H1 (cell line): ENCODE measurements around the gene PDZK1IP1. TPM values are rescaled to one million over a fixed set of nuclear protein-coding genes. Genes with fewer than 3 reads are reported as not detected.

Experiments used
- CTCF ChIA-PET: fragments of 300-600 bp; sonication (Branson Sonifier 250); formaldehyde crosslinking; loops from one replicate; lab custom pipeline; 2021; ENCODE audit not compliant: partially characterized antibody; lab: Charles Lee
- POLR2A ChIA-PET: fragments of 300-600 bp; sonication (Branson Sonifier 250); formaldehyde crosslinking; loops from one replicate; lab custom pipeline; 2021; ENCODE audit warnings: inconsistent platforms; ENCODE audit not compliant: partially characterized antibody; lab: Charles Lee
- DNase-seq, 2 experiments: peaks; one replicate each; pipeline versions ENCODE4 v3.0.0 to v3.0.0-alpha.2; 2010 to 2022; ENCODE audit warnings: low spot score in 2 of 2, low read depth in 1 of 2, mixed read lengths in 1 of 2
- FAIRE-seq: peaks from 2 replicates; lab custom pipeline; 2011; peaks lifted over from hg19 to GRCh38; lab: Jason Lieb, UNC
- H2AFZ ChIP-seq: 2 replicates; pipeline ENCODE4 v1.8.1; 2012; ENCODE audit warnings: low read length, inconsistent platforms
- H2AK5ac ChIP-seq: 2 replicates; pipeline ENCODE4 v1.6.1; 2013; ENCODE audit warnings: low read depth, low read length
- H2BK120ac ChIP-seq: replicated peaks from 2 replicates; pipeline ENCODE3; 2013; ENCODE audit warnings: low read depth, low read length, inconsistent platforms
- H2BK12ac ChIP-seq: 2 replicates; pipeline ENCODE4 v1.6.1; 2013; ENCODE audit warnings: low read depth, low read length
- H2BK15ac ChIP-seq: 2 replicates; pipeline ENCODE4 v1.6.1; 2013; ENCODE audit warnings: low read length
- H2BK20ac ChIP-seq: 2 replicates; pipeline ENCODE4 v1.6.1; 2013; ENCODE audit warnings: low read length
- H2BK5ac ChIP-seq: 2 replicates; pipeline ENCODE4 v1.6.1; 2013; ENCODE audit warnings: low read depth, low read length
- H3K14ac ChIP-seq: 2 replicates; pipeline ENCODE4 v1.6.1; 2013; ENCODE audit warnings: inconsistent platforms; ENCODE audit not compliant: insufficient read length
- H3K18ac ChIP-seq: 2 replicates; pipeline ENCODE4 v1.6.1; 2013; ENCODE audit warnings: low read length; ENCODE audit errors: extremely low read depth
- H3K23ac ChIP-seq: 2 replicates; pipeline ENCODE4 v1.6.1; 2013; ENCODE audit warnings: inconsistent platforms; ENCODE audit not compliant: insufficient read length
- H3K23me2 ChIP-seq: 2 replicates; pipeline ENCODE4 v1.6.1; 2013; ENCODE audit warnings: low read depth, low read length
- H3K27ac ChIP-seq: 2 replicates; pipeline ENCODE4 v1.6.1; 2011; ENCODE audit warnings: low read depth, low read length, inconsistent platforms
- H3K27me3 ChIP-seq, 4 experiments: replicated peaks in 1 of 4; 1 replicate in 1 of 4; 2 replicates in 3 of 4; pipeline versions ENCODE4 v1.6.1 to v1.8.1; 2011 to 2013; ENCODE audit warnings: low read length in 3 of 4, mild to moderate bottlenecking in 3 of 4, inconsistent platforms in 2 of 4, mixed read lengths in 2 of 4, moderate library complexity in 1 of 4; ENCODE audit not compliant: control insufficient read depth in 3 of 4, insufficient read depth in 3 of 4; ENCODE audit errors: extremely low read depth in 1 of 4
- H3K36me3 ChIP-seq, 4 experiments: 2 replicates each; pipeline versions ENCODE4 v1.6.1 to v1.8.1; 2011 to 2013; ENCODE audit warnings: mild to moderate bottlenecking in 4 of 4, low read length in 3 of 4, moderate library complexity in 2 of 4, control low read depth in 1 of 4, inconsistent platforms in 1 of 4; ENCODE audit not compliant: insufficient read depth in 4 of 4, control insufficient read depth in 2 of 4
- H3K4ac ChIP-seq: replicated peaks from 2 replicates; pipeline ENCODE3; 2013; ENCODE audit warnings: low read length, low read depth, mixed read lengths, inconsistent platforms; ENCODE audit not compliant: insufficient read length
- H3K4me1 ChIP-seq, 4 experiments: replicated peaks in 1 of 4; 1 replicate in 1 of 4; 2 replicates in 3 of 4; pipeline versions ENCODE4 v1.6.1 to v1.8.1; 2011 to 2013; ENCODE audit warnings: low read length in 3 of 4, inconsistent platforms in 2 of 4, mixed read lengths in 1 of 4; ENCODE audit not compliant: insufficient read depth in 4 of 4, control insufficient read depth in 3 of 4
- H3K4me2 ChIP-seq, 2 experiments: 2 replicates each; pipeline versions ENCODE4 v1.6.1 to v1.8.1; 2011 to 2013; ENCODE audit warnings: low read depth in 2 of 2, low read length in 2 of 2, control low read depth in 1 of 2, inconsistent platforms in 1 of 2, mild to moderate bottlenecking in 1 of 2; ENCODE audit not compliant: insufficient read depth in 1 of 2
- H3K4me3 ChIP-seq, 4 experiments: fragments of 200-600, 300-600 bp in 1 of 4; sonication (generic), shearing (Covaris generic), sonication (Bioruptor Twin) in 1 of 4; 2 replicates each; pipeline versions ENCODE4 v1.5.1 to v1.8.1; 2011 to 2016; ENCODE audit warnings: low read length in 4 of 4, low read depth in 3 of 4, control low read depth in 2 of 4, inconsistent platforms in 2 of 4, mild to moderate bottlenecking in 2 of 4, mixed read lengths in 1 of 4, moderate library complexity in 1 of 4; ENCODE audit not compliant: insufficient read depth in 2 of 4; ENCODE audit errors: extremely low read depth in 1 of 4
- H3K56ac ChIP-seq: replicated peaks from 2 replicates; pipeline ENCODE3; 2013; ENCODE audit warnings: low read depth, mild to moderate bottlenecking, mixed read lengths, low read length, inconsistent platforms; ENCODE audit not compliant: insufficient read length
- H3K79me1 ChIP-seq: 2 replicates; pipeline ENCODE4 v1.6.1; 2013; ENCODE audit warnings: low read depth, low read length, control low read depth
- H3K79me2 ChIP-seq, 2 experiments: 2 replicates each; pipeline versions ENCODE4 v1.6.1 to v1.8.1; 2012 to 2013; ENCODE audit warnings: low read length in 2 of 2, mild to moderate bottlenecking in 2 of 2, inconsistent platforms in 1 of 2; ENCODE audit not compliant: insufficient read depth in 2 of 2, control insufficient read depth in 1 of 2
- H3K9ac ChIP-seq, 4 experiments: replicated peaks in 1 of 4; 1 replicate in 1 of 4; 2 replicates in 3 of 4; pipeline versions ENCODE4 v1.6.1 to v1.8.1; 2011 to 2013; ENCODE audit warnings: low read depth in 3 of 4, low read length in 3 of 4, control low read depth in 2 of 4, mild to moderate bottlenecking in 2 of 4, moderate library complexity in 2 of 4, inconsistent platforms in 1 of 4; ENCODE audit errors: extremely low read depth in 1 of 4
- H3K9me3 ChIP-seq, 2 experiments: 2 replicates each; pipeline versions ENCODE4 v1.6.1 to v1.8.1; 2012 to 2013; ENCODE audit warnings: mild to moderate bottlenecking in 2 of 2, moderate library complexity in 2 of 2, control low read depth in 1 of 2, inconsistent platforms in 1 of 2, low read depth in 1 of 2, low read length in 1 of 2, mixed read lengths in 1 of 2; ENCODE audit not compliant: insufficient read depth in 2 of 2
- H4K20me1 ChIP-seq, 2 experiments: replicated peaks in 1 of 2; 2 replicates each; pipeline versions ENCODE3 to v1.8.1; 2011 to 2013; ENCODE audit warnings: inconsistent platforms in 2 of 2, low read length in 2 of 2, mild to moderate bottlenecking in 1 of 2; ENCODE audit not compliant: insufficient read depth in 2 of 2, control insufficient read depth in 1 of 2
- H4K5ac ChIP-seq: 2 replicates; pipeline ENCODE4 v1.6.1; 2013; ENCODE audit warnings: low read length, low read depth, mixed read lengths, inconsistent platforms; ENCODE audit not compliant: insufficient read length
- H4K8ac ChIP-seq: 2 replicates; pipeline ENCODE4 v1.8.0; 2013; ENCODE audit warnings: mild to moderate bottlenecking, moderate library complexity, low read length, inconsistent platforms; ENCODE audit not compliant: insufficient read depth; ENCODE audit errors: extremely low read depth
- H4K91ac ChIP-seq: replicated peaks from 2 replicates; pipeline ENCODE3; 2013; ENCODE audit warnings: low read length, mixed read lengths, inconsistent platforms; ENCODE audit not compliant: insufficient read length
- BACH1 ChIP-seq: IDR thresholded peaks from 2 replicates; pipeline ENCODE4 v1.6.1; 2012; ENCODE audit warnings: low read length, improper control_type of control experiment
- CBX8 ChIP-seq: fragments of 300-800, 300-1000 bp; sonication (generic); IDR thresholded peaks from 2 replicates; pipeline ENCODE4 v1.7.1; 2016; ENCODE audit warnings: low read depth, low read length, borderline replicate concordance
- CTCF ChIP-seq, 3 experiments: IDR thresholded peaks; 1 replicate in 2 of 3; 2 replicates in 1 of 3; pipeline versions ENCODE4 v1.5.1 to v1.6.1; 2011; ENCODE audit warnings: low read length in 3 of 3, mild to moderate bottlenecking in 3 of 3, inconsistent platforms in 2 of 3, low read depth in 1 of 3, moderate library complexity in 1 of 3; ENCODE audit not compliant: insufficient read depth in 1 of 3; ENCODE audit errors: control extremely low read depth in 1 of 3
- HDAC2 ChIP-seq, 2 experiments: fragments of 300-600 bp in 1 of 2; sonication (generic) in 1 of 2; IDR thresholded peaks; 2 replicates each; pipeline ENCODE4 v1.6.1; 2011 to 2012; ENCODE audit warnings: low read depth in 2 of 2, low read length in 2 of 2, mild to moderate bottlenecking in 2 of 2, moderate library complexity in 2 of 2, borderline replicate concordance in 1 of 2, inconsistent platforms in 1 of 2
- HDAC6 ChIP-seq: IDR thresholded peaks from one replicate; pipeline ENCODE4 v1.7.1; 2012; ENCODE audit warnings: low read depth, mild to moderate bottlenecking, inconsistent platforms, low read length, moderate library complexity
- PHF8 ChIP-seq: fragments of 200-600 bp; sonication (generic); conservative IDR thresholded peaks from 2 replicates; pipeline ENCODE4 v1.7.1; 2012; ENCODE audit warnings: low read depth, mild to moderate bottlenecking, inconsistent platforms, low read length, moderate library complexity
- POU5F1 ChIP-seq: IDR thresholded peaks from 2 replicates; pipeline ENCODE4 v1.6.1; 2011; ENCODE audit warnings: low read depth, mild to moderate bottlenecking, low read length, moderate library complexity
- RNF2 ChIP-seq: fragments of 200-900, 300-1000 bp; sonication (generic); IDR thresholded peaks from 2 replicates; pipeline ENCODE4 v1.7.1; 2016; ENCODE audit warnings: borderline replicate concordance, low read depth, mild to moderate bottlenecking, antibody characterized with exemption, low read length; ENCODE audit not compliant: poor library complexity, severe bottlenecking; ENCODE audit errors: missing control alignments
- SP2 ChIP-seq: IDR thresholded peaks from 2 replicates; pipeline ENCODE4 v1.6.1; 2012; ENCODE audit warnings: mild to moderate bottlenecking, low read length, inconsistent platforms
- TAF1 ChIP-seq: IDR thresholded peaks from 2 replicates; pipeline ENCODE4 v1.6.1; 2011; ENCODE audit warnings: mild to moderate bottlenecking, low read depth, low read length
- TAF7 ChIP-seq: optimal IDR thresholded peaks from 2 replicates; pipeline ENCODE3; 2011; ENCODE audit warnings: low read depth, mild to moderate bottlenecking, inconsistent platforms, low read length, moderate library complexity, borderline replicate concordance
- YY1 ChIP-seq: IDR thresholded peaks from 2 replicates; pipeline ENCODE4 v1.6.1; 2011; ENCODE audit warnings: low read depth, mild to moderate bottlenecking, low read length
- polyA plus RNA-seq, 7 experiments: library from polyadenylated mRNA; depleted of rRNA in 3 of 7; stranded (reverse) in 5 of 7; unstranded in 2 of 7; fragments of >200 nt in 5 of 7; fragments of 200-250 nt in 2 of 7; gene quantifications; 1 replicate in 5 of 7; 2 replicates in 1 of 7; 4 replicates in 1 of 7; pipeline versions ENCODE4 v1.2.1 to v1.2.3, GENCODE V29; 2011 to 2013; ENCODE audit warnings: missing spikeins in 2 of 7, mixed read lengths in 2 of 7
- total RNA-seq: library from RNA; stranded (reverse); fragmentation: NEBNext Ultra II Directional; extraction: Animal tissue kit (Norgen Biotek cat#: 25700); gene quantifications from 2 replicates; pipeline ENCODE4 v1.2.1, GENCODE V29; 2021

PDZK1IP1 gene
- total and polyA plus RNA-seq, 2 of the 8 experiments (the other 6 are each of a cell fraction or from before 2014, with no cell fraction given): 0.17 TPM; not detected in 1

- no peak overlapping the region for H4K5ac ChIP-seq
- CTCF ChIA-PET: interaction anchor here (0.7 to 14.4 kb wide), 34 partner anchors 9 to 680 kb away, joined by 3 to 207 read pairs (median 5); partner anchors contain the start of genes PDZK1IP1 and STIL
- H4K20me1 ChIP-seq: no peaks in the 10 kb centered on the region
- H2BK120ac ChIP-seq: no peak overlapping the region
- H2BK5ac ChIP-seq: no peak overlapping the region
- peak in 1 of 2 experiments; percentile 40 for DNase-seq
- H3K9ac ChIP-seq: no peak overlapping the region
- H2BK20ac ChIP-seq: no peak overlapping the region
- H2AFZ ChIP-seq: no peak overlapping the region
- H3K27me3 ChIP-seq: peaks cover 0 to under 1% (median under 1%) of the 10 kb centered on the region in 4 experiments; a peak in 3 of 7 replicates
- no peak overlapping the region for H4K8ac ChIP-seq
- POLR2A ChIA-PET: no interaction called here
- peaks cover 0 to 9% (median 1%) of the 10 kb centered on the region in 4 experiments; a peak in 3 of 7 replicates for H3K4me1 ChIP-seq
- no peaks in the 10 kb centered on the region for H3K36me3 ChIP-seq
- no peak for FAIRE-seq
- H2BK15ac ChIP-seq: no peak overlapping the region
- no peak overlapping the region for H4K91ac ChIP-seq
- H3K18ac ChIP-seq: no peak overlapping the region
- H3K4me3 ChIP-seq: no peak overlapping the region
- H2BK12ac ChIP-seq: 0 out of 2 replicates have a peak overlapping the region, but pooled peaks have one; percentile 62
- H3K4me2 ChIP-seq: no peak overlapping the region
- H3K27ac ChIP-seq: no peak overlapping the region
- H3K23ac ChIP-seq: no peak overlapping the region
- H3K9me3 ChIP-seq: no peaks in the 10 kb centered on the region
- H3K79me1 ChIP-seq: no peaks in the 10 kb centered on the region
- peaks cover 2% of the 10 kb centered on the region; the same call in 1 of the 2 replicates for H3K23me2 ChIP-seq
- H3K4ac ChIP-seq: no peak overlapping the region
- no peak overlapping the region for H3K14ac ChIP-seq
- no peak overlapping the region for H3K56ac ChIP-seq
- no peaks in the 10 kb centered on the region for H3K79me2 ChIP-seq
- no peak overlapping the region for H2AK5ac ChIP-seq
- TF ChIP-seq BACH1 (no peak), SP2 (no peak), RNF2 (no peak), TAF7 (no peak), TAF1 (no peak), CBX8 (no peak), YY1 (no peak), PHF8 (no peak), POU5F1 (no peak), CTCF (IDR thresholded peaks at IDR 0.05; ENCODE audit: control extremely low read depth in 1 of 3, insufficient read depth in 1 of 3, low read depth in 1 of 3, low read length in 3 of 3) (no peak), HDAC6 (no peak), HDAC2 (IDR thresholded peaks at IDR 0.05; ENCODE audit: borderline replicate concordance in 1 of 2, low read depth in 2 of 2, low read length in 2 of 2) (no peak)
These were observed 15.2 kb downstream of the PDZK1IP1 start for GRCh38 chr1:47174656-47175020.
